Nephron (organoid): Measurements from ENCODE around the gene LIMK2.
A peak's percentile ranks its signal among the peaks of the same experiment; 100 is the strongest.

ENCODE experiments used
- H3K27ac Mint-ChIP-seq, 3 experiments: 2 replicates each; pipeline ENCODE4 v1.8.0; 2020; ENCODE audit warnings: mixed read lengths in 3 of 3, mild to moderate bottlenecking in 2 of 3, moderate library complexity in 1 of 3
- H3K27me3 Mint-ChIP-seq: 2 replicates; pipeline ENCODE4 v1.8.0; 2021; ENCODE audit warnings: low read depth, mild to moderate bottlenecking, moderate library complexity, mixed read lengths
- H3K36me3 Mint-ChIP-seq: 2 replicates; pipeline ENCODE4 v1.8.0; 2020; ENCODE audit warnings: low read depth, mixed read lengths
- H3K4me1 Mint-ChIP-seq: 2 replicates; pipeline ENCODE4 v1.8.0; 2020; ENCODE audit warnings: mixed read lengths
- H3K4me3 Mint-ChIP-seq, 3 experiments: 2 replicates each; pipeline ENCODE4 v1.8.0; 2020; ENCODE audit warnings: mild to moderate bottlenecking in 3 of 3, mixed read lengths in 3 of 3, moderate library complexity in 2 of 3
- H3K9me3 Mint-ChIP-seq: 2 replicates; pipeline ENCODE4 v1.8.0; 2020; ENCODE audit warnings: mixed read lengths
- TF ChIP-seq, protein P1 (sequence below), 3 experiments: fragments of 200-600 bp; sonication (generic); IDR thresholded peaks; one replicate each; pipeline ENCODE4 v1.5.0; 2021; ENCODE audit warnings: antibody characterized with exemption in 3 of 3; ENCODE audit not compliant: unreplicated experiment in 3 of 3

LIMK2 gene

GRCh38 chr22:31178859-31179258, 33.2 kb upstream of the LIMK2 start:
- TF ChIP-seq, protein P1, sequence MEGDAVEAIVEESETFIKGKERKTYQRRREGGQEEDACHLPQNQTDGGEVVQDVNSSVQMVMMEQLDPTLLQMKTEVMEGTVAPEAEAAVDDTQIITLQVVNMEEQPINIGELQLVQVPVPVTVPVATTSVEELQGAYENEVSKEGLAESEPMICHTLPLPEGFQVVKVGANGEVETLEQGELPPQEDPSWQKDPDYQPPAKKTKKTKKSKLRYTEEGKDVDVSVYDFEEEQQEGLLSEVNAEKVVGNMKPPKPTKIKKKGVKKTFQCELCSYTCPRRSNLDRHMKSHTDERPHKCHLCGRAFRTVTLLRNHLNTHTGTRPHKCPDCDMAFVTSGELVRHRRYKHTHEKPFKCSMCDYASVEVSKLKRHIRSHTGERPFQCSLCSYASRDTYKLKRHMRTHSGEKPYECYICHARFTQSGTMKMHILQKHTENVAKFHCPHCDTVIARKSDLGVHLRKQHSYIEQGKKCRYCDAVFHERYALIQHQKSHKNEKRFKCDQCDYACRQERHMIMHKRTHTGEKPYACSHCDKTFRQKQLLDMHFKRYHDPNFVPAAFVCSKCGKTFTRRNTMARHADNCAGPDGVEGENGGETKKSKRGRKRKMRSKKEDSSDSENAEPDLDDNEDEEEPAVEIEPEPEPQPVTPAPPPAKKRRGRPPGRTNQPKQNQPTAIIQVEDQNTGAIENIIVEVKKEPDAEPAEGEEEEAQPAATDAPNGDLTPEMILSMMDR (IDR thresholded peaks at IDR 0.05; ENCODE audit: unreplicated experiment in 3 of 3) = no peak
- H3K36me3 Mint-ChIP-seq = peaks cover 39% of the 10 kb centered on the region
- H3K27me3 Mint-ChIP-seq = no peaks in the 10 kb centered on the region
- H3K27ac Mint-ChIP-seq = peak overlapping the region in 2 of 3 experiments; percentile 27 to 85
- H3K4me1 Mint-ChIP-seq = no peaks in the 10 kb centered on the region
- no peak overlapping the region for H3K4me3 Mint-ChIP-seq
- H3K9me3 Mint-ChIP-seq = peaks cover 4% of the 10 kb centered on the region

GRCh38 chr22:31179345-31179744, 32.8 kb upstream of the LIMK2 start:
- H3K36me3 Mint-ChIP-seq = peaks cover 41% of the 10 kb centered on the region

GRCh38 chr22:31184015-31184414, 28.1 kb upstream of the LIMK2 start:
- no peak overlapping the region for H3K4me3 Mint-ChIP-seq
- H3K9me3 Mint-ChIP-seq = peaks cover 4% of the 10 kb centered on the region
- peaks cover 60% of the 10 kb centered on the region for H3K36me3 Mint-ChIP-seq
- H3K4me1 Mint-ChIP-seq = no peaks in the 10 kb centered on the region
- TF ChIP-seq, protein P1 (IDR thresholded peaks at IDR 0.05; ENCODE audit: unreplicated experiment in 3 of 3) = no peak
- H3K27ac Mint-ChIP-seq = no peak overlapping the region
- H3K27me3 Mint-ChIP-seq = no peaks in the 10 kb centered on the region

More at GRCh38 chr22:31179345-31179744, 32.8 kb upstream of the LIMK2 start:
- Mint-ChIP-seq H3K4me3 (no peak overlapping the region), H3K9me3 (peaks cover 4% of the 10 kb centered on the region), H3K27ac (peak overlapping the region in 2 of 3 experiments; percentile 27 to 85), H3K27me3 (no peaks in the 10 kb centered on the region), H3K4me1 (no peaks in the 10 kb centered on the region)
- TF ChIP-seq, protein P1 (IDR thresholded peaks at IDR 0.05; ENCODE audit: unreplicated experiment in 3 of 3) = no peak

DNA sequence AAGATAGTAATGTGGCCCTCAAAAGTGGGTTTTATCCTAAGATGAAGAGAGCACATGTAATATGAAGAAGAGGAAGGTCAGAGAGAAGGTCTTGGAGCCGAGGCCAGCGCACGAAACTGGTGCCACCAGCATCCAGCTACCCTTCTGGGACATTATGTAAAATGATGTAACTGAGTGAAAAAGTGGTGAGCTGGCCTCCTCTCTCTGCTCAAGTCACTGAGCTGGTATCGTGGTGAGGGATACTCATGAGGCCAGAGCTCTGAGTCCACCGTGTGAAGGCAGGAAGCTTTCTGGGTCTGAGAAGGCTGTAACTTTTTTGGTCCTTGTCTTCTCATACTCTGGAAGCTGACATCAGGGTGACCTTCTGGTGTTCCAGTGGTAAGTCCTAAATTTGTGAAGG, 27.0 kb upstream of the LIMK2 start:
- TF ChIP-seq, protein P1 (IDR thresholded peaks at IDR 0.05; ENCODE audit: unreplicated experiment in 3 of 3) = no peak
- no peaks in the 10 kb centered on the region for H3K27me3 Mint-ChIP-seq
- H3K4me1 Mint-ChIP-seq = no peaks in the 10 kb centered on the region
- no peak overlapping the region for H3K27ac Mint-ChIP-seq
- no peak overlapping the region for H3K4me3 Mint-ChIP-seq
- H3K36me3 Mint-ChIP-seq = peaks cover 64% of the 10 kb centered on the region
- H3K9me3 Mint-ChIP-seq = peaks cover 4% of the 10 kb centered on the region

DNA sequence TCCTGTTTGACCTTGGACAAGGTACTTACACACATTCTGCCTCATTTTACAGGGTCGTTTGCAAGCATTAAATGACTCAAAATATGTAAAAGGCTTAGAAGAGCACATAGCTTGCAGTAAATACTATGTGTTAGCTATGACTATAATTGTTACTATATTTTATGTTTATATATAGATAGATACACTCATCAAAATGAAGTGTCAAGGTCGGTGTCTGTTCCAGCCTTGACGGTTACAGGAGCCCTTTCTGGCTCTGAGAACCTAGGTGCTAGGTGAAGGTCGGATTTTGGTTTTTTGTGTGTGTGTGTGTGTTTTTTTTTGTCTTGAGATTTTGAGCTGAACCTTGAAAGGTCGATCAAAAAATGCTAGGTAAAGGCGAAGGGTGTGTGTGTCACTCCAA, 24.5 kb upstream of the LIMK2 start:
- Mint-ChIP-seq H3K9me3 (no peaks in the 10 kb centered on the region), H3K27me3 (no peaks in the 10 kb centered on the region), H3K36me3 (peaks cover 52% of the 10 kb centered on the region), H3K4me1 (no peaks in the 10 kb centered on the region), H3K27ac (no peak overlapping the region), H3K4me3 (no peak overlapping the region)
- TF ChIP-seq, protein P1 (IDR thresholded peaks at IDR 0.05; ENCODE audit: unreplicated experiment in 3 of 3) = no peak

- Mint-ChIP-seq H3K4me3 (no peak overlapping the region), H3K36me3 (peaks cover 39% of the 10 kb centered on the region), H3K27ac (peak overlapping the region in 1 of 3 experiments; percentile 82), H3K27me3 (no peaks in the 10 kb centered on the region), H3K9me3 (no peaks in the 10 kb centered on the region), H3K4me1 (no peaks in the 10 kb centered on the region)
- TF ChIP-seq, protein P1 (IDR thresholded peaks at IDR 0.05; ENCODE audit: unreplicated experiment in 3 of 3) = no peak
These were observed 19.6 kb upstream of the LIMK2 start for GRCh38 chr22:31192513-31192912.
